Large intestine (tissue), 3 donors: Measurements from ENCODE around the gene SLC23A2. TPM values are rescaled to one million over a fixed set of nuclear protein-coding genes. Genes with fewer than 3 reads are reported as not detected.
"Not testable (repeated sequence)": the region's sequence is repeated elsewhere in the genome, so short reads cannot be mapped to it uniquely, and the experiment has no call there.

Experiments used
- DNase-seq, 2 donors: peaks; one replicate each; pipeline versions ENCODE4 v3.0.0 to v3.0.0-alpha.2; 2013
- H3K27ac ChIP-seq: one replicate; pipeline ENCODE4 v1.5.1; 2013; ENCODE audit warnings: low read length
- H3K27me3 ChIP-seq: 2 replicates; pipeline ENCODE4 v1.6.1; 2013; ENCODE audit warnings: low read length; ENCODE audit not compliant: control insufficient read depth, insufficient read depth
- H3K36me3 ChIP-seq: 2 replicates; pipeline ENCODE4 v1.6.1; 2013; ENCODE audit warnings: low read length; ENCODE audit not compliant: control insufficient read depth, insufficient read depth
- H3K4me1 ChIP-seq: one replicate; pipeline ENCODE4 v1.6.1; 2013; ENCODE audit warnings: low read length; ENCODE audit not compliant: control insufficient read depth, insufficient read depth
- H3K4me3 ChIP-seq: one replicate; pipeline ENCODE4 v1.5.1; 2013; ENCODE audit warnings: low read length
- H3K9me3 ChIP-seq: one replicate; pipeline ENCODE4 v1.6.1; 2013; ENCODE audit warnings: mild to moderate bottlenecking, low read depth, low read length, moderate library complexity; ENCODE audit not compliant: control insufficient read depth
- WGBS: methylation state at CpG from one replicate; pipeline ENCODE4 v1.1.5; 2013; ENCODE audit warnings: low lambda C conversion rate; ENCODE audit not compliant: insufficient coverage; 5-methylcytosine and 5-hydroxymethylcytosine counted together
- polyA plus RNA-seq: library from polyadenylated mRNA; unstranded; fragments of 120-200 nt; gene quantifications from one replicate; pipeline ENCODE4 v1.2.1, GENCODE V29; 2013

The SLC23A2 gene
- polyA plus RNA-seq, 1 donor: 11.3 TPM

DNA sequence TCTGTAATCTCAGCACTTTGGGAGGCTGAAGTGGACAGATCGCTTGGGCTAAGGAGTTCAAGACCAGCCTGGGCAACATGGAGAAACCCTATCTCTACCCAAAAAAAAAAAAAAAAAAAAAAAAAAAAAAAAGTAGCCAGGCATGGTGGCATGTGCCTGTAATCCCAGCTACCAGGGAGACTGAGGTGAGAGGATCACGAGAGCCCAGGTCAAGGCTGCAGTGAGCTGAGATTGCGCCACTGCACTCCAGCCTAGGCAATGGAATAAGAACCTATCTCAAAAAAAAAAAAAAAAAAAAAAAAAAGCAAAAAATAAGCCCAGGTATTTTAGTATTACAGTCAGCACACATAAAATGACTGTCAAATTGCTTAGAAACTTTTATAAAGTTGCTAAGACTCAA lies 152.5 kb downstream of the SLC23A2 start:
- not testable (repeated sequence) for H3K4me1 ChIP-seq, H3K27me3 ChIP-seq, H3K36me3 ChIP-seq, H3K9me3 ChIP-seq, DNase-seq, H3K4me3 ChIP-seq, H3K27ac ChIP-seq
- whole genome bisulfite sequencing: no CpG with 5 or more reads among the region's 3 CpGs

DNA sequence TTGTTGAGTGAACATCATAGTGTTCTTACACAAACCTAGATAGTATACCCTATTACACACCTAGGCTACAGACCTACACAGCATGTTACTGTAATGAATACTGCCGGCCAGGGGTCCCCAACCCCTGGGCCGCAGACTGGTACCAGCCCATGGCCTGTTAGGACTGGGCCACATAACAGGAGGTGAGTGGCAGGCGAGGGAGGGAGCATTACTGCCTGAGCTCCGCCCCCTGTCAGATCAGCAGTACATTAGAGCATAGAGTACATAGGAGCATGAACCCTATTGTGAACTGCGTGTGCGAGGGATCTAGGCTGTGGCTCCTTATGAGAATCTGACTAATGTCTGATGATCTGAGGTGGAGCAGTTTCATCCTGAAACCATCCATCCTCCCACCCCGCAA lies 153.3 kb downstream of the SLC23A2 start:
- WGBS: no CpG with 5 or more reads among the region's 7 CpGs
- H3K27me3 ChIP-seq: no peaks in the 10 kb centered on the region
- no peak for DNase-seq
- H3K4me3 ChIP-seq: no peak overlapping the region
- no peak overlapping the region for H3K27ac ChIP-seq
- H3K9me3 ChIP-seq: no peaks in the 10 kb centered on the region
- H3K36me3 ChIP-seq: no peaks in the 10 kb centered on the region
- no peaks in the 10 kb centered on the region for H3K4me1 ChIP-seq

DNA sequence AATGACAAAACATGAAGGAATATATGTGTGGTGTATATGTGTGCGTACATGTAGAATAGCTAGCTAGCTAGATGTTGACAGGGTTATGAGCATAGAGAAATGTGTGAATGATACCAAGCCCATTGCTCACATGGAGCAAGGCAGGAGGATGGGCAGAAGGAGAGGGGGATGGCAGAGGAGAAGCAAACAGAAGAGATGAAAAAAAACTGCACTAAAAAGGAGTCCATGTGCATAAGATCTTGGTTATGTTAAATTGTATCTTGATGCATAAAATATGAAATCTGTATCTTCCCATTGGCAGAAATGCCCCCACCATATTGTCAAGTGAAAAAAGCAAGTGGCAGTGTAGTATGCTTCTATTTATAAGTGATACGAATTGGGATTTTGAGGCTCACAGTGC lies 154.5 kb downstream of the SLC23A2 start:
- H3K9me3 ChIP-seq: no peaks in the 10 kb centered on the region
- H3K27me3 ChIP-seq: no peaks in the 10 kb centered on the region
- WGBS: 100% methylated on average over 1 of the region's 2 CpGs
- H3K27ac ChIP-seq: no peak overlapping the region
- H3K4me3 ChIP-seq: no peak overlapping the region
- no peak for DNase-seq
- H3K36me3 ChIP-seq: no peaks in the 10 kb centered on the region
- no peaks in the 10 kb centered on the region for H3K4me1 ChIP-seq

DNA sequence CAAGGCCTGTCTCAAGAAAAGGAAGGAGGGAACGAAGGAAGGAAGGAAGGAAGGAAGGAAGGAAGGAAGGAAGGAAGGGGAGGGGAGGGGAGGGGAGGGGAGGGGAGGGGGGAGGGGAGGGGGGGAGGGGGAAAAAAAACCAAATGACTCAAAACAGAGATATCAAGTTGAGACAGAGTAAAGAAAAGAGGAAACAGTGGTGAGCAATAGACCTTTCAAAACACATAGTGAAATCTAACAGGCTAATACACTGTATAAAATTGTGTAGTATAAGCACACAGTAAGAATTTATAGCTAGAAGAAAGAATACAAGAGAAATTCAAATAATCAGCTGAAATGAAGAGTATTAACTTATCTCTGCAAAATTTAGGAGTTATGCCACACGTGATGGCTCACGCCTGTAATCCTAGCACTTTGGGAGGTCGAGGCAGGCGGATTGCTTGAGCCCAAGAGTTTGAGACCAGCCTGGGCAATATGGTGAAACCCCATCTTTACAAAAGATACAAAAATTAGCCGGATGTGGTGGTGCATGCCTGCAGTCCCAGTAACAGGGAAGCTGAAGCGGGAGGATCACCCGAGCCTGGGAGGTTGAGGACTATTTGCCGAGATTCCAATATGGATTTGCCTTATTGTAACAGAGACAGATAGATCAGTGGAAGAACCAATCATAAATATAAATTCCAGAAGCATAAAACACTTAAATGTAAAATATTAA lies 156.4 kb downstream of the SLC23A2 start:
- WGBS: no CpG with 5 or more reads among the region's 9 CpGs
- H3K27me3 ChIP-seq: no peaks in the 10 kb centered on the region
- H3K9me3 ChIP-seq: no peaks in the 10 kb centered on the region
- H3K27ac ChIP-seq: no peak overlapping the region
- H3K36me3 ChIP-seq: no peaks in the 10 kb centered on the region
- no peaks in the 10 kb centered on the region for H3K4me1 ChIP-seq
- H3K4me3 ChIP-seq: no peak overlapping the region
- no peak for DNase-seq

DNA sequence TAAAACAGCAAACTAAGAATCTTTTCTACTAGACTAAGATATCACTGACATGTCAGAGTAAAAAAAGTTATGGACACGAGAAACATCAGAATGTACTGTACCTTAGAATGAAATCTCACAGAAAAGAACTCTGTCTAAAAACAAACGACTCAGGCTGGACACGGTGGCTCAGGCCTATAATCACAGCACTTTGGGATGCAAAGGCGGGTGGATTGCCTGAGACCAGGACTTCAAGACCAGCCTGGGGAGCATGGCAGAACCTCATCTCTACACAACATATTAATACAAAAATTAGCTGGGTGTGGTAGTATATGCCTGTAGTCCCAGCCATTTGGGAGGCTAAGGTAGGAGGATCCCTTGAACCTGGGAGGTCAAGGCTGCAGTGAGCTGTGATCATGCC lies 157.0 kb downstream of the SLC23A2 start:
- DNase-seq: no peak
- WGBS: no CpG with 5 or more reads among the region's 4 CpGs
- H3K4me3 ChIP-seq: no peak overlapping the region
- H3K4me1 ChIP-seq: no peaks in the 10 kb centered on the region
- no peak overlapping the region for H3K27ac ChIP-seq
- H3K36me3 ChIP-seq: no peaks in the 10 kb centered on the region
- no peaks in the 10 kb centered on the region for H3K9me3 ChIP-seq
- no peaks in the 10 kb centered on the region for H3K27me3 ChIP-seq

DNA sequence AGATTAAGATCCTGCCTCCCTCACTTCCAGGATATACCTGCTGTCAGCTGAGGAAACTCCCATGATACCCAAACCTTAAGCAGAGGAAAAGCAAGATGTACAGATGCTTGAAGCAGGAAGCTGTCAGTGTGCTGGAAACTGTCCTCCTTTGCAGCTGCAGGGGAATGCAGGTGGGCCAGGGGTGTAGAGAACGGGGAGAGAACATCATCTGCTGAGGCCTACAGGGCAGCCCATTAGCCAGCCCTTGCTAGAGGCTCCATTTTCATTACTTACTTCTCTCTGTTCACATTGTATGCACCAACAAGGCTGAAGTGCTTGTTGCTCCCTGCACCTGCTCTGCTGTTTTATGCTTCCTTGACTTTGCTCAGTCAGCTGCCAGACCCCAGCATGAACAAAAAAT lies 160.5 kb downstream of the SLC23A2 start:
- Histone ChIP-seq H3K9me3 (no peaks in the 10 kb centered on the region), H3K27ac (no peak overlapping the region), H3K36me3 (no peaks in the 10 kb centered on the region), H3K4me3 (no peak overlapping the region), H3K4me1 (no peaks in the 10 kb centered on the region), H3K27me3 (no peaks in the 10 kb centered on the region)
- DNase-seq: no peak
- WGBS: no CpG with 5 or more reads among the region's 1 CpG

DNA sequence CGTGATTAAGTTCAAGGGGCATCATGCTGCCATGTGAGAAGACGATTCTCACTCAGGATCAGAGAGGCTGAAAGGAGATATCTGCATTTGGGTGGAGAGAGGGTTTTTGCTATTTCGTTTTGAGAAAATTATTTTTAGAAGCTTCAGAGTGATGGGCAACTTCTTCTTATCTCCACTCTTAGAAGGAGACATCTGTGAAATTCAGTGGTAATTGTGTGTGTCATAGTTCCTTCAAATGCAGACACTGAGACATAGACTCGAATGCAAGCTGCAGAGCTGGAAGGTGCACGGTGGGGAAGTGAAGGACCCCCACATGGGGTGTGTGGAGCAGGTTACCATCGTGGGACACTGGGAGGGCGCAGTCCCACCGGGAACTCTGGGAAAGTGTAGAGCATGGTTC lies 162.8 kb downstream of the SLC23A2 start:
- H3K4me1 ChIP-seq: peaks cover 4% of the 10 kb centered on the region

DNA sequence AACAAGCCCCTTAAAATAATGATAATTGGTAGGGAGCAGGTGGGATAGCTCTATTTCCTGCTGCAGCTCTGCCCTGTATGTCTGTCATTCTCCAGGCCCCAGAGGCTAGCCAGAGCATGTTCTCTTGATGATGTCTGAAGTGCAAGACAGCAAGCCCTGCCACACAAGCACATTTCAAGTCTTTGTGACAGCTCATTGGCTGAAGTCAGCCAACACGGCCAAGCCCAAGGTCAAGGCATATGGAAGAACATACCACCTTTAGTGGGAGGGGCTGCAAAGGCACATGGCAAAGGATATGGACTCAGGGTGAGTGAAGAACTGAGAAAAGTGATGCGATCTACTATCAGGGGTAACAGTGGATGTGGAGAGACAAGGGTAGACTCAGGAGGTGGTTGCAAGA lies 163.6 kb downstream of the SLC23A2 start:
- Histone ChIP-seq H3K27ac (no peak overlapping the region), H3K9me3 (no peaks in the 10 kb centered on the region), H3K36me3 (no peaks in the 10 kb centered on the region), H3K4me1 (peaks cover 4% of the 10 kb centered on the region), H3K4me3 (no peak overlapping the region), H3K27me3 (no peaks in the 10 kb centered on the region)
- no peak for DNase-seq
- 100% methylated on average over 1 of the region's 2 CpGs for WGBS

More for the DNA sequence above, 162.8 kb downstream of the SLC23A2 start:
- Histone ChIP-seq H3K36me3 (no peaks in the 10 kb centered on the region), H3K27ac (no peak overlapping the region), H3K27me3 (no peaks in the 10 kb centered on the region), H3K9me3 (no peaks in the 10 kb centered on the region), H3K4me3 (no peak overlapping the region)
- WGBS: no CpG with 5 or more reads among the region's 8 CpGs
- DNase-seq: no peak

DNA sequence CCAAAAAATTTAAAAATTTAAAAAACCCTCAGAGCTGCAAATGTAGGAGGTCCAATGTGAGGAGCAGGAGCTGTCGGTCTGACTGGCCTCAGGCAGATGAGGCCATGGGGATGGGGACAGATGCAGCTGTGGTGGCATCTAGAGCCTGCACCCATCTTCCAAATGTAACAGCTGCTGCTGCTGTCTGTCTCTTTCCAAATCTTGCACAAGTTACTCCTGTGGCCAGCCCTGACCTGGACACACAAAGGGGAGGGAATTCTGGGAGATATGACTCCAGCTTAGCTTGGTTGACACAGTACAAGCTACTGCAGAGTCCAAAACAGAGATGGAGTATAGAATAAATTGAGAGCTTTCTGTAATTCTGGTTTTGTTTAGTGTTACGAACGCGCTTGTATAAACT lies 164.4 kb downstream of the SLC23A2 start:
- H3K4me3 ChIP-seq: no peak overlapping the region
- WGBS: 81% methylated on average over 3 of the region's 4 CpGs
- no peaks in the 10 kb centered on the region for H3K9me3 ChIP-seq
- no peaks in the 10 kb centered on the region for H3K36me3 ChIP-seq
- no peak overlapping the region for H3K27ac ChIP-seq
- no peak for DNase-seq
- peaks cover 4% of the 10 kb centered on the region for H3K4me1 ChIP-seq
- H3K27me3 ChIP-seq: no peaks in the 10 kb centered on the region

DNA sequence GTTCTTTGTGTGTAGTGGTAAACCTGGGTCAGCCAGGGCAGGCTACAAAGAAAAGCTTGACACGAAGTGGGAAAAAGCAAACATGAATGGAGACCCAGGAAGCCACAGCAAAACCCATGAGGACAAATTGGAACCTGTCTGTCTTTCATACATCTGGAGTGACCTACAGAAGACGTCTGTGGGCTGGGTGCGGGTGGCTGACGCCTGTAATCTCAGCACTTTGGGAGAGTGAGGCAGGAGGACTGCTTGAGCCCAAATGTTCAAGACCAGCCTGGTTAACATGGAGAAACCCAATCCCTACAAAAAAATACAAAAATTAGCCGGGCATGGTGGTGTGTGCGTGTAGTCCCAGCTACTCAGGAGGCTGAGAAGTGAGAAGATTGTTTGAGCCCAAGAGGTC lies 164.8 kb downstream of the SLC23A2 start:
- no peaks in the 10 kb centered on the region for H3K9me3 ChIP-seq
- no peak overlapping the region for H3K27ac ChIP-seq
- WGBS: no CpG with 5 or more reads among the region's 6 CpGs
- H3K4me1 ChIP-seq: peaks cover 4% of the 10 kb centered on the region
- H3K36me3 ChIP-seq: no peaks in the 10 kb centered on the region
- no peak overlapping the region for H3K4me3 ChIP-seq
- no peaks in the 10 kb centered on the region for H3K27me3 ChIP-seq
- no peak for DNase-seq
